Activated T-cell treated with anti-CD3 and anti-CD28 coated beads for 24 hours (primary cell): ENCODE measurements around the gene HYAL2.
A peak's percentile ranks its signal among the peaks of the same experiment; 100 is the strongest.
"Not testable (repeated sequence)": the region's sequence is repeated elsewhere in the genome, so short reads cannot be mapped to it uniquely, and the experiment has no call there.

ENCODE experiments used
- DNase-seq: peaks from one replicate; pipeline ENCODE4 v3.0.0-alpha.2; 2020; ENCODE audit warnings: low read depth

The HYAL2 gene

GRCh38 chr3:50292159-50293078, 30.1 kb downstream of the HYAL2 start, which contains the start of gene IFRD2:
TSS of gene IFRD2 (minus strand) at chr3:50292429. CDS start at chr3:50292274, 155 bp downstream.
- peak; percentile 93 for DNase-seq

DNA sequence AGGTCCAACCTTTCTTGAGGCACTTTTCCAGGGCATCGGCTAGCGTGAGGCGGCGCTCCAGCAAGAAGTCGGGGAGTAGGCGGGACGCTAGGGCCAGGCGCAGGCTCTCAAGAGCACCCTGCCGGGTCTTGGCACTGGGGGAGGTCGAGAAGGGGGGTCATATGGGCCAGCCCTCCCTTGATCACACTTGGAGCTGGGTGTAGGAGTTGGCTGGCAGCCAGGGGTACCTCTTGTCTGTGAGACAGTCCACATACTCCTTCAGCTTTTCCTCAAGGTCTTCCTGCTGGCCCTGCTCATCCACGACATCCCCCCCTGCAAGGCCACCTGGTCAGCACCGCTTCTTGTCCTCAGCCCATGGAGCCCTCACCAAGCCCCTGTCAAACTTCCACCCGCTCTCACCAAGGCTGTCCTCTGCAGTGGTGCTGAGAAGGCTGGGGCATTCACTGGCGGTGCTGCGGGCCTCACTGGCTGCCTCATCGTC, 32.3 kb downstream of the HYAL2 start:
- no peak for DNase-seq

DNA sequence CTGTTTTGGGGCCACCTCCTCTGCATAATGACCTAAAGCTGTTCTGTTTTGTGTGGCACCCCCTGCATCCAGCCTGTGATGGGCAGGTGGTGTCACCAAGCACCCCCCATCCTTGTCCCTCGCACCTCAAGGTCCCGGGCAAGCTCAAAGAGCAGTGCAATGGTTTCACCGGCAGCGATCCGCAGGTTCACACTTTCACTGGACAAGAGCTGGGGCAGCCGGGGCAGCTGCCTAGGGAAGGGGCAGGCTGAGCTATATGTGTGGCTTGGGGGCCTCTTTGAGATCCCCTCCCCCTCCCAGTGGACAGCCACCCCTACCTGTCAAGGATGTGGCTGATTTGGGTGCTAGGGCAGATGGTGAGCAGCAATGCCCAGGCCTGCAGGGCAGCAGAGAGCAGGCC, 33.4 kb downstream of the HYAL2 start:
- no peak for DNase-seq

GRCh38 chr3:50288387-50289007, 34.0 kb downstream of the HYAL2 start:
- DNase-seq, result no peak

GRCh38 chr3:50287262-50287661, 35.3 kb downstream of the HYAL2 start:
- DNase-seq, result no peak

- no peak for DNase-seq
Measured at GRCh38 chr3:50286322-50287227, 36.0 kb downstream of the HYAL2 start.

DNA sequence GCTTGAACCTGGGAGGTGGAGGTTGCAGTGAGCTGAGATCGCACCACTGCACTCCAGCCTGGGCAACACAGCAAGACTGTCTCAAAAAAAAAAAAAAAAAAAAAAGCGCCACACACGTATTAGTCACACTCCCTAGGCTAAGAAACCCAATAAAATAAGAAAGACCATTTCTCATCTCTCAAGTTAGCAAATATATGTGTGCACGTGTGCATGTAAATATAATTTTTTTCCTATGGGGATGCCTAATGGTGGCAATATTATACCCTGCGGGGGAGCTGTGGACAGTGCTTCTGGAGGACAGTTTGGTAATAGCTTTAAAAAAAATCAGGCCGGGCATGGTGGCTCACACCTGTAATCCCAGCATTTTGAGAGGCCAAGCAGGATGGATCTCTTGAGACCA, 38.4 kb downstream of the HYAL2 start:
- DNase-seq, result not testable (repeated sequence)

DNA sequence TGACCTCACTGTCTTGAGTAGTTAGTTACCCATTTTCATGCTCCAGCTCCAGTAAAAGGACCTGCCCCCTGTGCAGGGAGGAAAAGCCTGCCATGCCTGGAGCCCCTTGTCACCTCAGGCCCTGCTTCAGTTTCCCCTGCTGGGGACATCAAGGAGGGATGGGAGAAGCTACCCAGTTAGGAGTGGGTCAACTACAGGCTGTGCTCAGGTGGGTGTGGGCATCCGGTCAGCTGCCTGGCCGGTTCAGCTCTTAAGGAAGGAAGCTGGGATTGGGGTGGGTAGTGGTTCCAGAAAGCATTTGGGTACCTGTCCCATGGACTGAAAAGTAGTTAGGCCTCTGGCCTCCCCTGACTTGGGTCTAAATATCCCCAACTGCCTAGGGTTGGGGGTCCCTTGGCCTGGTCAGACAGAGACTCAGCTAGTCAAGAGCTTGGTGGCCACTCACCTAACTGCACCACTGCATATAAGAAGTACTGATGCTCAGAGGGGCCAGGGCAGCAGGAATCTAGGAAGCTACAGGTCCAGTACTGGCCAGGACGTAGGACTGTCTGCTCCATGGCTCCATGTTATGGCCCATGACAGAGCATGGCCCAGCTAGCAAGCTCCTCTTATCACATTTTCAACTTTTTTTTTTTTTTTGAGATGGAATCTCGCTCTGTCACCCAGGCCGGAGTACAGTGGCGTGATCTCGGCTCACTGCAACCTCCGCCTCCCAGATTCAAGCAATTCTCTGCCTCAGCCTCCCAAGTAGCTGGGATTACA, 43.1 kb downstream of the HYAL2 start:
- DNase-seq, result no peak

DNA sequence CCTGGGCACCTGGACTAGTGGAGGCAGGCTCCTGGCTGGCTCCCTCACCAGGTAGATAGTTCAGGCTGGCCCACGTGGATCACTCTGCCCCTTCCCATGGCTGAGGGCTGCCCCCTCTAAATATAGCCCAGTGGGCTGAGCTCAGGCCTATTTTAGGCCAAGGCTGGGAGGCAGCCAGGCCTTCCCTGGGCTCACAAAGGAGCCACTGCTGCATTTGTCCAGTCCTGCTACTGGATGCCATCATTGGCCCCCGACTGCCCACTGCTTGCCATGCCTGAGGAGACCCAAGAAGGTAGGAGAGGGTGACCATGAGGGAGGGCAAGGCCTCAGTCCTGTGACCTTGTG, 43.7 kb downstream of the HYAL2 start, which contains the start of gene LSMEM2:
Gene LSMEM2, plus strand, starts transcription at position 208 of the 345 bp plus-strand sequence. Its CDS starts 27 bp downstream, at position 235.
- no peak for DNase-seq

GRCh38 chr3:50278123-50278879, 44.2 kb downstream of the HYAL2 start:
- DNase-seq, result no peak

- DNase-seq, result no peak
Measured at GRCh38 chr3:50276762-50277101, 45.8 kb downstream of the HYAL2 start.

DNA sequence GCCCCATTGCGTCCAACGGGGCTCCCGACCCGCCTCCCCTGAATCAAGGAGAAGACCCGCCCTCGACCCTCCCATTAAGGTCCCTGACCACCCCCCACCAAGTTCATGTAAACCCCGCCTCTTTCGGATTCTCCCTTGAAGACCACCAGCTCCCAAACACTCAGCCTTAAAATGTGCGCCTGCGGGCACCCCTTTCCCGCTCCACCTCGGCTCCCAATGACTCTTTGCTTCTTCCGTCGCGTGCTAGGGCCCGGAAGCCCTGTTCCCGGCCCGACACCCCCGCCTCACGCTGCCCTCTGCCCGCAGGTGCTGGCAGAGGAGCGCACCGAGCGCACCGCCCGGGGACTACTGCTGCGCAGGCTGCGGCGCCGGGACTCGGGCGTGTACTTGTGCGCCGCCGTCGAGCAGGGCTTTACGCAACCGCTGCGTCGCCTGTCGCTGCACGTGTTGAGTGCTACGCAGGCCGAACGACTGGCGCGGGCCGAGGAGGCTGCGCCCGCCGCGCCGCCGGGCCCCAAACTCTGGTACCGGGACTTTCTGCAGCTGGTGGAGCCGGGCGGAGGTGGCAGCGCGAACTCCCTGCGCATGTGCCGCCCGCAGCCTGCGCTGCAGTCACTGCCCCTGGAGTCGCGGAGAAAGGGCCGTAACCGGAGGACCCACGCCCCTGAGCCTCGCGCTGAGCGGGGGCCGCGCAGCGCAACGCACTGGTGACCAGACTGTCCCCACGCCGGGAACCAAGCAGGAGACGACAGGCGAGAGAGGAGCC, 46.4 kb downstream of the HYAL2 start:
- DNase-seq, result no peak

DNA sequence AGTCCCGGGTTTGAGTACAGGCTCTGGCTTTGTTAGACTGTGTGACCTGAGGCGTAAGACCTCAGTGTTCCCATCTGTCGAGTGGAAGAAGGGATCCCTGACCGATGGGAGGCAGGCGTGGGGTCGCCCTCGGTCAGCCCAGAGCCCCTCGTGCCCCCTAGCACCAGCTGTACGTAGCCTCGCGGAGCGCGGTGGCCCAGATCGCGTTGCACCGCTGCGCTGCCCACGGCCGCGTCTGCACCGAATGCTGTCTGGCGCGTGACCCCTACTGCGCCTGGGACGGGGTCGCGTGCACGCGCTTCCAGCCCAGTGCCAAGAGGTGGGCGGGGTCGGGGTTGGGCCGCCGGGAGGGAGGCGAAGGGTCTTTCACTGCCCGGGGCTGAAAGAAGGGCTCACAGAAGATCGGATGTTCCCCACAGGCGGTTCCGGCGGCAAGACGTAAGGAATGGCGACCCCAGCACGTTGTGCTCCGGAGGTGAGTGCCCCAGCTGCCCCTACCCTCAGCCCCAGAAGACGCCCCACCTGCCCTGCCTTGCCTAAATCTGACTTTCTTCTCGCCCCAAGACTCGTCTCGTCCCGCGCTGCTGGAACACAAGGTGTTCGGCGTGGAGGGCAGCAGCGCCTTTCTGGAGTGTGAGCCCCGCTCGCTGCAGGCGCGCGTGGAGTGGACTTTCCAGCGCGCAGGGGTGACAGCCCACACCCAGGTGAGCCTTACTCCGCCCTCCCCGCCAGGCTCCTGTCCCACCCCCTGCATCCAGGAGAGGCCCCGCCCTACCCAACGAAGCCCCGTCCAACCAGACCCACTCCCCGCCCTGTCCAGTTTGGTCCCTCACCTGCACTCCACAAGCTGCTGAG, 47.2 kb downstream of the HYAL2 start:
- no peak for DNase-seq

GRCh38 chr3:50274371-50275104, 48.0 kb downstream of the HYAL2 start:
- peak; percentile 64 for DNase-seq

GRCh38 chr3:50273689-50274065, 48.9 kb downstream of the HYAL2 start:
- DNase-seq, result no peak

DNA sequence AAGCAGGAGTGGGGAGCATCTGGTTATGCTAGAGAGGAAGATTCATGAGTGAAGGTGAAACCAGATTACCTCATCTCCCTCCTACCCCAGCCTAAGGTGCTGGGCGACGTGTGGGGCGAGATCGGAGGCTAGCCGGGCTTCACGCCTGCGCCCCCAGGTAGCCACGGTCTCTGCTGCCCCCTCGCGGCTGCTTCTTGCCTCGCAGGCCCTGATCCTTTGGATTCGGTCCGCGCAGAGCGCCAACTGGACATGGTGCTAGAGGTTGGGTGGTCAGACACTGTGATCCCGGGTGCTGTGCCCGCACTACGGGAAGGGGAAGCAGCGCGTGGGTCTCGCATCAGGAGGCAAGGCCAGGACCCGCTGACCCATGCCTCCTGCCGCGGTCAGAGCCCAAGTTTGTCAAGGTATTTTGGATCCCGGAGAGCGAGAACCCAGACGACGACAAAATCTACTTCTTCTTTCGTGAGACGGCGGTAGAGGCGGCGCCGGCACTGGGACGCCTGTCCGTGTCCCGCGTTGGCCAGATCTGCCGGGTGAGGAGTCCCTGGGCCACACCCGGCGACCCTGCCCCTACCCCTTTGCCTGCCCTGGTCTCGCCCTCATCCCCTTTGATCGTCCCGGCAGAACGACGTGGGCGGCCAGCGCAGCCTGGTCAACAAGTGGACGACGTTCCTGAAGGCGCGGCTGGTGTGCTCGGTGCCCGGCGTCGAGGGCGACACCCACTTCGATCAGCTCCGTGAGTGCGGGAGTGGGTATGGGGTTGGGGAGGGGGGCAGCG, 49.4 kb downstream of the HYAL2 start:
- DNase-seq, result peak; percentile 78

DNA sequence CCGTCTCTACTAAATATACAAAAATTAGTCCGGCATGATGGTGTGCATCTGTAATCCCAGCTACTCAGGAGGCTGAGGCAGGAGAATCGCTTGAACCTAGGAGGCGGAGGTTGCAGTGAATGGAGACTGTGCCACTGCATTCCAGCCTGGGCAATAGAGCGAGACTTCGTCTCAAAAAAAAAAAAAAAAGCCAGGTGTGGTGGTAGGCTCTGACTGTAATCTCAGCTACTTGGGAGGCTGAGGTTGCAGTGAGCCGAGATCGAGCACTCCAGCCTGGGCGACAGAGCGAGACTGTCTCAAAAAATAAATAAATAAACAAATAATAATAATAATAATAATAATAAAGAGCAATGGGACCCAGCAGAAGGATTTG, 50.0 kb downstream of the HYAL2 start:
- DNase-seq, result not testable (repeated sequence)
